Thoracic aorta (tissue), 2 donors: ENCODE measurements around the gene SRD5A1. TPM values are rescaled to one million over a fixed set of nuclear protein-coding genes. Genes with fewer than 3 reads are reported as not detected.

ENCODE experiments used
- ATAC-seq: fragments of 150-250 bp; one replicate; pipeline ENCODE4 v1.8.0; 2017; ENCODE audit warnings: low read depth; ENCODE audit not compliant: insufficient number of reproducible peaks, low FRiP score
- DNase-seq: peaks from one replicate; pipeline ENCODE4 v3.0.0-alpha.2; 2020; ENCODE audit warnings: low spot score
- H3K27ac ChIP-seq, 2 donors: fragments of 200-600 bp; sonication (generic); 1 replicate in 1 of 2; 2 replicates in 1 of 2; pipeline ENCODE4 v1.5.1; 2016; ENCODE audit warnings: mild to moderate bottlenecking in 2 of 2, moderate library complexity in 2 of 2
- H3K27me3 ChIP-seq: fragments of 200-600 bp; sonication (generic); replicated peaks from 2 replicates; pipeline ENCODE4 v1.6.0; 2016; ENCODE audit warnings: mild to moderate bottlenecking; ENCODE audit not compliant: insufficient read depth
- H3K36me3 ChIP-seq: fragments of 200-600 bp; sonication (generic); one replicate; pipeline ENCODE4 v1.5.1; 2016
- H3K4me1 ChIP-seq, 2 donors: fragments of 200-600 bp; sonication (generic); 1 replicate in 1 of 2; 2 replicates in 1 of 2; pipeline versions ENCODE4 v1.5.1 to v1.6.0; 2016; ENCODE audit warnings: low read depth in 2 of 2, mild to moderate bottlenecking in 1 of 2; ENCODE audit not compliant: control insufficient read depth in 1 of 2
- H3K4me3 ChIP-seq: fragments of 200-600 bp; sonication (generic); 2 replicates; pipeline ENCODE4 v1.5.1; 2016; ENCODE audit warnings: mild to moderate bottlenecking
- H3K9me3 ChIP-seq: fragments of 200-600 bp; sonication (generic); 2 replicates; pipeline ENCODE4 v1.5.1; 2016
- CTCF ChIP-seq: fragments of 200-600 bp; sonication (generic); IDR thresholded peaks from one replicate; pipeline ENCODE4 v1.5.1; 2019; ENCODE audit warnings: antibody characterized with exemption
- total RNA-seq, 2 donors: library from RNA; depleted of rRNA; stranded (reverse); fragments of >200 nt; gene quantifications; one replicate each; pipeline versions ENCODE4 v1.1.0 to v1.2.3, GENCODE V29; 2016

SRD5A1 gene
- total RNA-seq, 2 donors from 2014 or later, result 7.6 to 8.5 TPM

GRCh38 chr5:6713274-6714225 is 80.3 kb downstream of the SRD5A1 start, which contains the start of gene TENT4A:
Gene TENT4A (plus strand): TSS chr5:6713432. CDS start chr5:6713984, 552 bp downstream.
- no peaks in the 10 kb centered on the region for H3K36me3 ChIP-seq
- H3K27me3 ChIP-seq, result no peaks in the 10 kb centered on the region
- H3K4me1 ChIP-seq, result peaks cover 25 to 41% of the 10 kb centered on the region in 2 donors
- DNase-seq (no peak), ATAC-seq (peak; percentile 14)
- H3K9me3 ChIP-seq, result no peaks in the 10 kb centered on the region
- TF ChIP-seq CTCF, result no peak
- H3K27ac ChIP-seq, result peak within 1 kb of the TSS; percentile 97 to 99
- H3K4me3 ChIP-seq, result peak within 1 kb of the TSS; percentile 84

GRCh38 chr5:6714226-6715041 is 81.2 kb downstream of the SRD5A1 start:
- no peak for ATAC-seq
- no peak for DNase-seq
- H3K36me3 ChIP-seq, result no peaks in the 10 kb centered on the region

GRCh38 chr5:6715271-6715670 is 82.0 kb downstream of the SRD5A1 start:
- no peaks in the 10 kb centered on the region for H3K9me3 ChIP-seq
- H3K27ac ChIP-seq, result no peak overlapping the region
- H3K36me3 ChIP-seq, result no peaks in the 10 kb centered on the region
- H3K27me3 ChIP-seq, result no peaks in the 10 kb centered on the region
- ATAC-seq (no peak), DNase-seq (no peak)
- TF ChIP-seq CTCF, result no peak
- H3K4me3 ChIP-seq, result peak overlapping the region; percentile 77
- H3K4me1 ChIP-seq, result peaks cover 31 to 56% of the 10 kb centered on the region in 2 donors

More at GRCh38 chr5:6714226-6715041, 81.2 kb downstream of the SRD5A1 start:
- H3K9me3 ChIP-seq, result no peaks in the 10 kb centered on the region
- TF ChIP-seq CTCF, result no peak
- H3K27ac ChIP-seq, result peak overlapping the region; percentile 62 to 63
- H3K27me3 ChIP-seq, result no peaks in the 10 kb centered on the region
- H3K4me3 ChIP-seq, result peak overlapping the region; percentile 77
- H3K4me1 ChIP-seq, result peaks cover 25 to 48% of the 10 kb centered on the region in 2 donors

DNA sequence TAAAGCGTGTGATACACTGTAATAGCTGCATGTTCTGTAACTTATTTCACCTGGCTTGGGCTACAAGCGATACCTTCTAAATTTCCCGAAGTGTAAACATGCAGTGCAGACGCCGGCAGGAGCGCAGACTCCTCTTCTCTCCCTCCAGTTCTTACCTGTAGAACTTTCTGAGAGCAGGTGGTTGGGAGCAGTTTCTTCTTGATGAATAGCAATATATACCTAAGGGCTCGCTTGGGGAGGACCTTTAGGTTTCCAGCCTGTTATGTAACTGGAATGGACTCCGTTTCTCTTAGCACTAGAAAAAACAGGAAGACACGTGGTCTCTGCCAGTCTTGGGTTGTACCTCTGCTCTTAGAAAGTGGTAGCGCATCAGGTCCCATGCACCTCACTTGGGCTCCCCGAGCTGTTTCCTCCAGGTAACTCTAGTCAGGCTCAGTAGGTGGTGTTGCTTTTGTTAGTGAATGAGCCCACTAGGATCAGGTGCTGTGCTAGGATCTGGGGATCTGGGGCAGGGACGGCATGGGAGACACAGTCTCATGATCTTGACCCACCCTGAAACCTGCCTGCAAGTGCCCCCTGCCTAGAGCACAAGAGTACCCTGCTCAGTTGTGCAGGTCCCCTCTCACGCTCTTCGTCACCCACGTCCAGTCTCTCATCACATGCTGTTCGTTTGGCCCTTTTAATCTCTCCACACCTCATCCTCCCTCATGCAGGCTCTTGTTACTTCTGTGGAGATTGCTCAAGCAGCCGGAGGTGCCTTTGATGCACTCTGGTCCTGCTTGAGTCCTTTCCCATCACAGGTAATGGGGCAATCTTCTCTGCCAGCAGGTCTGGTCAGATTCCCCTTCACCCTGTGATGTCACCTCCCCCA is 82.8 kb downstream of the SRD5A1 start:
- no peak for TF ChIP-seq CTCF
- Histone ChIP-seq H3K4me1 (peaks cover 35 to 62% of the 10 kb centered on the region in 2 donors), H3K4me3 (peak overlapping the region; percentile 77), H3K27me3 (no peaks in the 10 kb centered on the region), H3K9me3 (no peaks in the 10 kb centered on the region), H3K36me3 (no peaks in the 10 kb centered on the region), H3K27ac (no peak overlapping the region)
- no peak for ATAC-seq
- DNase-seq, result no peak
